Left ventricle myocardium inferior (tissue), 1 donor: ENCODE measurements around the gene PSMA4. TPM values are rescaled to one million over a fixed set of nuclear protein-coding genes. Genes with fewer than 3 reads are reported as not detected.
A peak's percentile ranks its signal among the peaks of the same experiment; 100 is the strongest.
"Not testable (repeated sequence)": the region's sequence is repeated elsewhere in the genome, so short reads cannot be mapped to it uniquely, and the experiment has no call there.

ENCODE experiments used
- DNase-seq: peaks from one replicate; pipeline ENCODE4 v3.0.0-alpha.2; 2020
- H3K27ac ChIP-seq: fragments of 200-600 bp; replicated peaks from 2 replicates; pipeline ENCODE4 v1.8.0; 2021
- H3K27me3 ChIP-seq: fragments of 200-600 bp; 2 replicates; pipeline ENCODE4 v1.8.0; 2021; ENCODE audit warnings: low read depth
- H3K36me3 ChIP-seq: fragments of 200-600 bp; 2 replicates; pipeline ENCODE4 v1.8.0; 2021
- H3K4me1 ChIP-seq: fragments of 200-600 bp; 2 replicates; pipeline ENCODE4 v1.8.0; 2021
- H3K4me3 ChIP-seq: fragments of 200-600 bp; 2 replicates; pipeline ENCODE4 v1.8.0; 2021; ENCODE audit warnings: mild to moderate bottlenecking, moderate library complexity
- H3K9me3 ChIP-seq: fragments of 200-600 bp; replicated peaks from 2 replicates; pipeline ENCODE4 v1.8.0; 2021
- CTCF ChIP-seq: fragments of 200-600 bp; IDR thresholded peaks from 2 replicates; pipeline ENCODE4 v1.8.0; 2021; ENCODE audit warnings: antibody characterized with exemption, mild to moderate bottlenecking, borderline replicate concordance
- intact Hi-C: fragments of 100-400 bp; cut with micrococcal nuclease; formaldehyde crosslinking; loops from one replicate; pipeline ENCODE4 v1.11.0; 2022
- total RNA-seq: library from RNA; stranded (reverse); fragmentation: NEBNext Ultra II Directional; extraction: Animal tissue kit (Norgen Biotek cat#: 25700); gene quantifications from one replicate; pipeline ENCODE4 v1.2.1, GENCODE V29; 2021
- donor health status: DM: no; HTN: yes; CAD: no; lungs with severe emphysema.

PSMA4 gene
- total RNA-seq, 1 donor from 2014 or later = 109 TPM

GRCh38 chr15:78507831-78508160 lies 32.4 kb upstream of the PSMA4 start:
- no peaks in the 10 kb centered on the region for H3K36me3 ChIP-seq
- peak overlapping the region; percentile 81 for H3K27ac ChIP-seq
- TF ChIP-seq CTCF = no peak
- peak overlapping the region; percentile 97 for H3K4me3 ChIP-seq
- no peak for DNase-seq
- intact Hi-C loops = no loop called here
- H3K4me1 ChIP-seq = peaks cover 17% of the 10 kb centered on the region
- no peaks in the 10 kb centered on the region for H3K9me3 ChIP-seq
- no peaks in the 10 kb centered on the region for H3K27me3 ChIP-seq

- Histone ChIP-seq H3K4me1 (peaks cover 17% of the 10 kb centered on the region), H3K27me3 (no peaks in the 10 kb centered on the region), H3K9me3 (no peaks in the 10 kb centered on the region), H3K27ac (no peak overlapping the region), H3K4me3 (peak overlapping the region; percentile 97), H3K36me3 (no peaks in the 10 kb centered on the region)
- TF ChIP-seq CTCF = no peak
- intact Hi-C loops = no loop called here
- no peak for DNase-seq
Measured at GRCh38 chr15:78508272-78508671, 32.0 kb upstream of the PSMA4 start.

- intact Hi-C loops = no loop called here
- no peak overlapping the region for H3K27ac ChIP-seq
- H3K36me3 ChIP-seq = peaks cover under 1% of the 10 kb centered on the region
- TF ChIP-seq CTCF = no peak
- H3K27me3 ChIP-seq = no peaks in the 10 kb centered on the region
- no peaks in the 10 kb centered on the region for H3K9me3 ChIP-seq
- DNase-seq = no peak
- H3K4me3 ChIP-seq = no peak overlapping the region
- peaks cover 17% of the 10 kb centered on the region for H3K4me1 ChIP-seq
Measured at GRCh38 chr15:78509726-78510312, 30.4 kb upstream of the PSMA4 start.

- H3K27me3 ChIP-seq, H3K4me1 ChIP-seq, H3K9me3 ChIP-seq, H3K4me3 ChIP-seq, H3K27ac ChIP-seq, intact Hi-C loops, DNase-seq: not testable (repeated sequence)
- peaks cover 28% of the 10 kb centered on the region for H3K36me3 ChIP-seq
Measured at GRCh38 chr15:78520035-78520434, 20.2 kb upstream of the PSMA4 start.

- no peak for TF ChIP-seq CTCF
- no peaks in the 10 kb centered on the region for H3K4me1 ChIP-seq
- H3K36me3 ChIP-seq = peaks cover 8% of the 10 kb centered on the region
- no peak overlapping the region for H3K4me3 ChIP-seq
- H3K9me3 ChIP-seq = no peaks in the 10 kb centered on the region
- H3K27ac ChIP-seq = no peak overlapping the region
- intact Hi-C loops = no loop called here
- DNase-seq = no peak
- no peaks in the 10 kb centered on the region for H3K27me3 ChIP-seq
Measured at GRCh38 chr15:78524230-78524629, 16.0 kb upstream of the PSMA4 start.

GRCh38 chr15:78527325-78527724 lies 12.9 kb upstream of the PSMA4 start:
- Histone ChIP-seq H3K4me3 (no peak overlapping the region), H3K9me3 (no peaks in the 10 kb centered on the region), H3K36me3 (peaks cover 2% of the 10 kb centered on the region), H3K27ac (no peak overlapping the region), H3K27me3 (no peaks in the 10 kb centered on the region), H3K4me1 (no peaks in the 10 kb centered on the region)
- intact Hi-C loops = no loop called here
- no peak for DNase-seq
- TF ChIP-seq CTCF = no peak
